Neural cell (in vitro differentiated cells): Measurements from ENCODE around the gene CERS1.

Experiments
- CTCF ChIP-seq: fragments of 450-650 bp; IDR thresholded peaks from 2 replicates; pipeline ENCODE4 v1.5.1; 2014; ENCODE audit warnings: antibody characterized with exemption, mild to moderate bottlenecking, moderate library complexity; ENCODE audit not compliant: poor library complexity, severe bottlenecking
- EP300 ChIP-seq: fragments of 450-650 bp; conservative IDR thresholded peaks from 2 replicates; pipeline ENCODE4 v1.6.1; 2014; ENCODE audit warnings: antibody characterized with exemption, mild to moderate bottlenecking, moderate library complexity; ENCODE audit not compliant: poor library complexity, severe bottlenecking
- EZH2 ChIP-seq: fragments of 200-600, 300-800 bp; shearing (Covaris generic), sonication (generic); IDR thresholded peaks from 2 replicates; pipeline ENCODE4 v1.6.1; 2014; ENCODE audit warnings: antibody characterized with exemption, low read length, borderline replicate concordance, mild to moderate bottlenecking; ENCODE audit not compliant: insufficient read depth, poor library complexity, severe bottlenecking
- MXI1 ChIP-seq: fragments of 450-650 bp; conservative IDR thresholded peaks from 2 replicates; pipeline ENCODE4 v1.6.1; 2014; ENCODE audit warnings: antibody characterized with exemption, mild to moderate bottlenecking; ENCODE audit not compliant: poor library complexity, severe bottlenecking
- POLR2AphosphoS5 ChIP-seq: IDR thresholded peaks from 2 replicates; pipeline ENCODE4 v1.6.1; 2012
- RAD21 ChIP-seq: fragments of 450-650 bp; conservative IDR thresholded peaks from 2 replicates; pipeline ENCODE4 v1.6.1; 2014; ENCODE audit warnings: antibody characterized with exemption, mild to moderate bottlenecking, moderate library complexity
- REST ChIP-seq: IDR thresholded peaks from 2 replicates; pipeline ENCODE4 v1.6.1; 2012; ENCODE audit warnings: borderline replicate concordance
- SMC3 ChIP-seq: fragments of 450-650 bp; conservative IDR thresholded peaks from 2 replicates; pipeline ENCODE4 v1.6.1; 2014; ENCODE audit warnings: antibody characterized with exemption, mild to moderate bottlenecking, moderate library complexity; ENCODE audit not compliant: poor library complexity
- TAF1 ChIP-seq: IDR thresholded peaks from 2 replicates; pipeline ENCODE4 v1.6.1; 2012; ENCODE audit warnings: low read depth

- TF ChIP-seq SMC3: no peak
- no peak for TF ChIP-seq CTCF
- no peak for TF ChIP-seq EZH2
- TF ChIP-seq EP300: no peak
- TF ChIP-seq MXI1: no peak
- no peak for TF ChIP-seq POLR2AphosphoS5
- TF ChIP-seq TAF1: no peak
- TF ChIP-seq RAD21: no peak
- TF ChIP-seq REST: no peak
Measured at GRCh38 chr19:18863843-18864362, 32.1 kb downstream of the CERS1 start.
